PC-3 (cell line): Measurements from ENCODE around the gene SCYL1. TPM values are rescaled to one million over a fixed set of nuclear protein-coding genes. Genes with fewer than 3 reads are reported as not detected.

Experiments used
- ATAC-seq: fragments of 200-7000 bp; cut with Tn5 transposase; 2 replicates; pipeline ENCODE4 v1.9.1; 2020; ENCODE audit warnings: mild to moderate bottlenecking, moderate library complexity
- BruUV-seq: library from RNA; stranded (reverse); fragments of 400-500 nt; replicated peaks from 2 replicates; lab custom pipeline; 2021; lab: Mats Ljungman, UMichigan
- CTCF ChIA-PET: fragments of 300-600 bp; sonication (Branson Sonifier 250); formaldehyde crosslinking; loops from one replicate; lab custom pipeline; 2022; ENCODE audit warnings: antibody characterized with exemption; lab: Charles Lee
- POLR2A ChIA-PET: fragments of 300-600 bp; sonication (Branson Sonifier 250); formaldehyde crosslinking; loops from one replicate; lab custom pipeline; 2022; ENCODE audit warnings: antibody characterized with exemption; ENCODE audit not compliant: unreplicated experiment; lab: Charles Lee
- DNase-seq: peaks from one replicate; pipeline ENCODE4 v3.0.0-alpha.2; 2015
- H2AFZ ChIP-seq: fragments of 300-600 bp; sonication (generic); 2 replicates; pipeline ENCODE4 v1.6.0; 2016; ENCODE audit warnings: antibody characterized with exemption, low read length
- H3F3A ChIP-seq: fragments of 300-600 bp; sonication (generic); one replicate; pipeline ENCODE4 v1.6.0; 2017; ENCODE audit warnings: antibody characterized with exemption, low read length, control low read depth, mild to moderate bottlenecking; ENCODE audit not compliant: unreplicated experiment
- H3K27ac ChIP-seq: fragments of 300-600 bp; sonication (generic); 2 replicates; pipeline ENCODE4 v1.5.1; 2016; ENCODE audit warnings: mild to moderate bottlenecking, low read length
- H3K27me3 ChIP-seq: fragments of 300-600 bp; sonication (generic); 2 replicates; pipeline ENCODE4 v1.6.1; 2016; ENCODE audit warnings: low read length, mixed read lengths
- H3K36me3 ChIP-seq: fragments of 300-600 bp; sonication (generic); 2 replicates; pipeline ENCODE4 v1.6.1; 2016; ENCODE audit warnings: low read depth, mixed run types, low read length, mixed read lengths
- H3K4me1 ChIP-seq: fragments of 300-600 bp; sonication (generic); 2 replicates; pipeline ENCODE4 v1.5.1; 2016; ENCODE audit warnings: low read length; ENCODE audit not compliant: insufficient read depth
- H3K4me2 ChIP-seq: fragments of 300-600 bp; sonication (generic); 2 replicates; pipeline ENCODE4 v1.6.0; 2016; ENCODE audit warnings: low read length
- H3K4me3 ChIP-seq: fragments of 300-600 bp; sonication (generic); 2 replicates; pipeline ENCODE4 v1.5.1; 2016; ENCODE audit warnings: mild to moderate bottlenecking, low read length, mixed read lengths
- H3K79me2 ChIP-seq: fragments of 300-600 bp; sonication (generic); 2 replicates; pipeline ENCODE4 v1.6.1; 2017; ENCODE audit warnings: low read length, mixed read lengths
- H3K9ac ChIP-seq: fragments of 300-600 bp; sonication (generic); 2 replicates; pipeline ENCODE4 v1.6.0; 2016; ENCODE audit warnings: mild to moderate bottlenecking, low read length
- H3K9me2 ChIP-seq: fragments of 300-600 bp; sonication (generic); replicated peaks from 2 replicates; pipeline ENCODE4 v1.6.1; 2016; ENCODE audit warnings: mixed run types, low read length, mixed read lengths
- H3K9me3 ChIP-seq: fragments of 300-600 bp; sonication (generic); 2 replicates; pipeline ENCODE4 v1.6.1; 2016; ENCODE audit warnings: low read length, mixed read lengths
- H4K20me1 ChIP-seq: fragments of 300-600 bp; sonication (generic); 2 replicates; pipeline ENCODE4 v1.6.1; 2016; ENCODE audit warnings: low read length, mixed read lengths
- CTCF ChIP-seq: fragments of 300-600 bp; sonication (generic); conservative IDR thresholded peaks from 2 replicates; pipeline ENCODE4 v1.5.1; 2017; ENCODE audit warnings: antibody characterized with exemption, low read depth, mild to moderate bottlenecking, low read length
- EZH2 ChIP-seq: fragments of 300-600 bp; sonication (generic); IDR thresholded peaks from one replicate; pipeline ENCODE4 v1.6.1; 2017; ENCODE audit warnings: antibody characterized with exemption, mild to moderate bottlenecking, low read length; ENCODE audit not compliant: unreplicated experiment
- EZH2phosphoT487 ChIP-seq: fragments of 300-600 bp; sonication (generic); IDR thresholded peaks from 2 replicates; pipeline ENCODE4 v1.6.1; 2018; ENCODE audit warnings: mild to moderate bottlenecking, antibody characterized with exemption, low read length, borderline replicate concordance
- intact Hi-C: fragments of 100-400 bp; cut with micrococcal nuclease; formaldehyde crosslinking; loops from 2 replicates; pipeline ENCODE4 v1.9.0; 2023
- total RNA-seq: library from RNA; depleted of rRNA; stranded (reverse); fragments of >200 nt; gene quantifications from 2 replicates; pipeline ENCODE4 v1.2.3, GENCODE V29; 2014

The SCYL1 gene
- total RNA-seq, 1 experiment from 2014 or later = 201 TPM

- ChIA-PET CTCF (interaction anchor here (1.0 to 1.3 kb wide), 4 partner anchors 12 to 31 kb away, joined by 4 to 11 read pairs (median 5); no protein-coding TSS in a partner anchor), POLR2A (interaction anchor here (0.6 to 2.0 kb wide), 4 partner anchors 15 to 23 kb away, joined by 6 to 21 read pairs (median 16); partner anchors contain the start of gene MALAT1)
- DNase-seq (no peak), ATAC-seq (no peak)
- H3K27ac ChIP-seq = no peak overlapping the region
- H3K4me2 ChIP-seq = no peak overlapping the region
- no peaks in the 10 kb centered on the region for H3K36me3 ChIP-seq
- intact Hi-C loops = no loop called here
- peaks cover 5% of the 10 kb centered on the region for H3F3A ChIP-seq
- TF ChIP-seq EZH2phosphoT487 (no peak), CTCF (peak; percentile 53), EZH2 (no peak)
- H3K9me3 ChIP-seq = no peaks in the 10 kb centered on the region
- no peaks in the 10 kb centered on the region for H4K20me1 ChIP-seq
- no TSS peak for BruUV-seq
- H3K79me2 ChIP-seq = peaks cover 18% of the 10 kb centered on the region
- H3K4me3 ChIP-seq = no peak overlapping the region
- no peak overlapping the region for H2AFZ ChIP-seq
- no peak overlapping the region for H3K9ac ChIP-seq
- H3K27me3 ChIP-seq = no peaks in the 10 kb centered on the region
- H3K9me2 ChIP-seq = no peaks in the 10 kb centered on the region
- peaks cover 24% of the 10 kb centered on the region for H3K4me1 ChIP-seq
These were observed 45.4 kb upstream of the SCYL1 start for GRCh38 chr11:65479184-65480145.

- H3K79me2 ChIP-seq = peaks cover 4% of the 10 kb centered on the region; the same call in 1 of the 2 replicates
- H3F3A ChIP-seq = no peaks in the 10 kb centered on the region
- ATAC-seq (no peak), DNase-seq (no peak)
- H3K4me3 ChIP-seq = no peak overlapping the region
- no peaks in the 10 kb centered on the region for H3K36me3 ChIP-seq
- H3K27me3 ChIP-seq = no peaks in the 10 kb centered on the region
- no peaks in the 10 kb centered on the region for H3K9me2 ChIP-seq
- no peaks in the 10 kb centered on the region for H4K20me1 ChIP-seq
- POLR2A ChIA-PET = interaction anchor here (0.6 kb wide), 1 partner anchor 20 kb away, joined by 10 read pairs; no protein-coding TSS in a partner anchor
- TF ChIP-seq CTCF = no peak
- no peak for TF ChIP-seq EZH2phosphoT487
- no peak for TF ChIP-seq EZH2
- no TSS peak for BruUV-seq
- peaks cover 16% of the 10 kb centered on the region for H3K4me1 ChIP-seq
- no peak overlapping the region for H3K27ac ChIP-seq
- H3K9me3 ChIP-seq = no peaks in the 10 kb centered on the region
- no peak overlapping the region for H3K4me2 ChIP-seq
- CTCF ChIA-PET = interaction anchor here (1.1 kb wide), 1 partner anchor 10 kb away, joined by 7 read pairs; no protein-coding TSS in a partner anchor
- H3K9ac ChIP-seq = no peak overlapping the region
- no peak overlapping the region for H2AFZ ChIP-seq
- intact Hi-C loops = no loop called here
These were observed 42.5 kb upstream of the SCYL1 start for GRCh38 chr11:65482306-65482850.
